AG09309 (cell line): ENCODE data around the gene GLT1D1.

ENCODE experiments used
- DNase-seq: peaks from one replicate; pipeline ENCODE4 v3.0.0-alpha.2; 2010; ENCODE audit warnings: low read depth
- H3K4me3 ChIP-seq: 2 replicates; pipeline ENCODE4 v1.5.1; 2011; ENCODE audit warnings: mild to moderate bottlenecking, low read depth, low read length, moderate library complexity; ENCODE audit not compliant: control insufficient read depth
- CTCF ChIP-seq: IDR thresholded peaks from 2 replicates; pipeline ENCODE4 v1.5.1; 2011; ENCODE audit warnings: mild to moderate bottlenecking, low read depth, low read length, inconsistent platforms; ENCODE audit not compliant: insufficient read depth, control insufficient read depth; ENCODE audit errors: missing control alignments

GLT1D1 gene

GRCh38 chr12:128991716-128992115, 138.4 kb downstream of the GLT1D1 start:
- no peak for DNase-seq
- TF ChIP-seq CTCF = no peak
- no peak overlapping the region for H3K4me3 ChIP-seq

GRCh38 chr12:128992116-128992515, 138.8 kb downstream of the GLT1D1 start:
- no peak for DNase-seq
- H3K4me3 ChIP-seq = no peak overlapping the region
- no peak for TF ChIP-seq CTCF

- DNase-seq = no peak
- TF ChIP-seq CTCF = no peak
- no peak overlapping the region for H3K4me3 ChIP-seq
These were observed 139.3 kb downstream of the GLT1D1 start for GRCh38 chr12:128992550-128992949.

- no peak for TF ChIP-seq CTCF
- DNase-seq = no peak
- no peak overlapping the region for H3K4me3 ChIP-seq
These were observed 141.6 kb downstream of the GLT1D1 start for GRCh38 chr12:128994856-128995255.

- no peak for DNase-seq
- TF ChIP-seq CTCF = no peak
- H3K4me3 ChIP-seq = no peak overlapping the region
These were observed 142.3 kb downstream of the GLT1D1 start for GRCh38 chr12:128995619-128996018.

GRCh38 chr12:129001826-129002225, 148.5 kb downstream of the GLT1D1 start:
- no peak for TF ChIP-seq CTCF
- no peak for DNase-seq
- no peak overlapping the region for H3K4me3 ChIP-seq

GRCh38 chr12:129002427-129002826, 149.1 kb downstream of the GLT1D1 start:
- TF ChIP-seq CTCF = no peak
- no peak overlapping the region for H3K4me3 ChIP-seq
- DNase-seq = no peak
